Stimulated activated memory B cell treated with anti-CD40 and anti-IgM and Interleukin-4, amounts not matched to agents 10 μg/mL and 1 μg/mL and 100 μg/mL, for 72 hours (primary cell): ENCODE results near the gene IFITM5.
"Not testable (repeated sequence)": the region's sequence is repeated elsewhere in the genome, so short reads cannot be mapped to it uniquely, and the experiment has no call there.

Source experiments
- ATAC-seq: fragments of 150-1000 bp; cut with Tn5 transposase; 2 replicates; pipeline ENCODE4 v1.10.0; 2021
- H3K27ac Mint-ChIP-seq: one replicate; pipeline ENCODE4 v1.8.0; 2022; ENCODE audit warnings: mild to moderate bottlenecking, mixed read lengths
- H3K27me3 Mint-ChIP-seq: one replicate; pipeline ENCODE4 v1.8.0; 2022; ENCODE audit warnings: mixed read lengths
- H3K36me3 Mint-ChIP-seq: one replicate; pipeline ENCODE4 v1.8.0; 2022; ENCODE audit warnings: mixed read lengths
- H3K4me1 Mint-ChIP-seq: one replicate; pipeline ENCODE4 v1.8.0; 2022; ENCODE audit warnings: mixed read lengths
- H3K4me3 Mint-ChIP-seq: one replicate; pipeline ENCODE4 v1.8.0; 2022; ENCODE audit warnings: mild to moderate bottlenecking, moderate library complexity, mixed read lengths
- H3K9me3 Mint-ChIP-seq: one replicate; pipeline ENCODE4 v1.8.0; 2022; ENCODE audit warnings: mixed read lengths

IFITM5 gene

GRCh38 chr11:278001-278951, 21.1 kb downstream of the IFITM5 start, which contains the start of gene NLRP6:
Gene NLRP6 (plus strand): TSS chr11:278407. CDS start chr11:278570, 163 bp downstream.
- Mint-ChIP-seq H3K4me1 (peaks cover 49% of the 10 kb centered on the region), H3K4me3 (peak within 1 kb of the TSS; percentile 40), H3K27ac (peak within 1 kb of the TSS; percentile 47), H3K27me3 (peaks cover 25% of the 10 kb centered on the region), H3K36me3 (no peaks in the 10 kb centered on the region), H3K9me3 (no peaks in the 10 kb centered on the region)
- no peak for ATAC-seq

GRCh38 chr11:276219-276618, 23.1 kb downstream of the IFITM5 start:
- Mint-ChIP-seq H3K9me3 (no peaks in the 10 kb centered on the region), H3K27me3 (peaks cover 6% of the 10 kb centered on the region), H3K36me3 (no peaks in the 10 kb centered on the region), H3K27ac (no peak overlapping the region), H3K4me3 (no peak overlapping the region), H3K4me1 (peaks cover 29% of the 10 kb centered on the region)
- ATAC-seq, result no peak

GRCh38 chr11:272931-273198, 26.5 kb downstream of the IFITM5 start:
- Mint-ChIP-seq H3K27me3 (no peaks in the 10 kb centered on the region), H3K36me3 (no peaks in the 10 kb centered on the region), H3K4me1 (peaks cover 40% of the 10 kb centered on the region), H3K27ac (peak overlapping the region; percentile 65), H3K4me3 (no peak overlapping the region), H3K9me3 (no peaks in the 10 kb centered on the region)
- ATAC-seq, result no peak

- no peaks in the 10 kb centered on the region for H3K36me3 Mint-ChIP-seq
- ATAC-seq, result no peak
Observed at GRCh38 chr11:272195-272930, 27.0 kb downstream of the IFITM5 start.

GRCh38 chr11:271319-271715, 28.0 kb downstream of the IFITM5 start:
- Mint-ChIP-seq H3K36me3 (no peaks in the 10 kb centered on the region), H3K4me3 (no peak overlapping the region), H3K4me1 (peaks cover 36% of the 10 kb centered on the region), H3K27ac (peak overlapping the region; percentile 65), H3K27me3 (no peaks in the 10 kb centered on the region), H3K9me3 (no peaks in the 10 kb centered on the region)
- ATAC-seq, result no peak

More at GRCh38 chr11:272195-272930, 27.0 kb downstream of the IFITM5 start:
- Mint-ChIP-seq H3K27ac (peak overlapping the region; percentile 65), H3K4me1 (peaks cover 36% of the 10 kb centered on the region), H3K4me3 (no peak overlapping the region), H3K9me3 (no peaks in the 10 kb centered on the region), H3K27me3 (no peaks in the 10 kb centered on the region)

- Mint-ChIP-seq H3K36me3 (no peaks in the 10 kb centered on the region), H3K4me3 (no peak overlapping the region), H3K4me1 (peaks cover 36% of the 10 kb centered on the region), H3K27me3 (no peaks in the 10 kb centered on the region), H3K27ac (peak overlapping the region; percentile 98), H3K9me3 (no peaks in the 10 kb centered on the region)
- ATAC-seq, result no peak
Observed at GRCh38 chr11:270451-271318, 28.6 kb downstream of the IFITM5 start.

- Mint-ChIP-seq H3K9me3 (no peaks in the 10 kb centered on the region), H3K27me3 (no peaks in the 10 kb centered on the region), H3K27ac (peak overlapping the region; percentile 98), H3K4me1 (peaks cover 27% of the 10 kb centered on the region), H3K36me3 (no peaks in the 10 kb centered on the region), H3K4me3 (peak overlapping the region; percentile 88)
- peak; percentile 85 for ATAC-seq
Observed at GRCh38 chr11:269146-269890, 30.0 kb downstream of the IFITM5 start.

GRCh38 chr11:268716-269145, 30.6 kb downstream of the IFITM5 start:
- Mint-ChIP-seq H3K4me3 (peak overlapping the region; percentile 88), H3K4me1 (peaks cover 27% of the 10 kb centered on the region), H3K27ac (peak overlapping the region; percentile 98)
- H3K9me3 Mint-ChIP-seq, H3K36me3 Mint-ChIP-seq, H3K27me3 Mint-ChIP-seq: not testable (repeated sequence)
- ATAC-seq, result peak; percentile 77

- peak overlapping the region; percentile 98 for H3K27ac Mint-ChIP-seq
- H3K4me1 Mint-ChIP-seq, result peaks cover 27% of the 10 kb centered on the region
- H3K9me3 Mint-ChIP-seq, result no peaks in the 10 kb centered on the region
- ATAC-seq, result peak; percentile 47
- H3K27me3 Mint-ChIP-seq, result no peaks in the 10 kb centered on the region
- no peaks in the 10 kb centered on the region for H3K36me3 Mint-ChIP-seq
- H3K4me3 Mint-ChIP-seq, result peak overlapping the region; percentile 88
Observed at GRCh38 chr11:267491-267994, 31.8 kb downstream of the IFITM5 start.

- peaks cover 2% of the 10 kb centered on the region for H3K9me3 Mint-ChIP-seq
- H3K27ac Mint-ChIP-seq, result peak overlapping the region; percentile 98
- no peaks in the 10 kb centered on the region for H3K36me3 Mint-ChIP-seq
- no peak for ATAC-seq
- H3K4me1 Mint-ChIP-seq, result peaks cover 33% of the 10 kb centered on the region
- H3K4me3 Mint-ChIP-seq, result peak overlapping the region; percentile 81
- H3K27me3 Mint-ChIP-seq, result no peaks in the 10 kb centered on the region
Observed at GRCh38 chr11:266676-267439, 32.5 kb downstream of the IFITM5 start.

- no peak for ATAC-seq
- Mint-ChIP-seq H3K27me3 (no peaks in the 10 kb centered on the region), H3K4me3 (no peak overlapping the region), H3K36me3 (peaks cover 12% of the 10 kb centered on the region), H3K4me1 (peaks cover 33% of the 10 kb centered on the region), H3K9me3 (peaks cover 11% of the 10 kb centered on the region), H3K27ac (no peak overlapping the region)
Observed at GRCh38 chr11:261624-262023, 37.7 kb downstream of the IFITM5 start.

- Mint-ChIP-seq H3K9me3 (peaks cover 16% of the 10 kb centered on the region), H3K4me1 (peaks cover 44% of the 10 kb centered on the region), H3K36me3 (peaks cover 12% of the 10 kb centered on the region), H3K27ac (peak overlapping the region; percentile 20), H3K4me3 (no peak overlapping the region), H3K27me3 (no peaks in the 10 kb centered on the region)
- no peak for ATAC-seq
Observed at GRCh38 chr11:259413-259812, 39.9 kb downstream of the IFITM5 start.

GRCh38 chr11:257766-258493, 41.4 kb downstream of the IFITM5 start:
- ATAC-seq, result no peak
- H3K4me1 Mint-ChIP-seq, result peaks cover 44% of the 10 kb centered on the region
- H3K36me3 Mint-ChIP-seq, result peaks cover 22% of the 10 kb centered on the region
- H3K27ac Mint-ChIP-seq, result peak overlapping the region; percentile 84
- H3K4me3 Mint-ChIP-seq, result peak overlapping the region; percentile 53
- peaks cover 16% of the 10 kb centered on the region for H3K9me3 Mint-ChIP-seq
- H3K27me3 Mint-ChIP-seq, result no peaks in the 10 kb centered on the region
